HK-2 (cell line): ENCODE results near the gene FNDC3B.

Experiments
- DNase-seq: peaks from one replicate; pipeline ENCODE4 v3.0.0-alpha.2; 2018; ENCODE audit not compliant: unreplicated experiment

The FNDC3B gene

GRCh38 chr3:172134352-172134751 is 95.0 kb downstream of the FNDC3B start:
- DNase-seq, result no peak

- DNase-seq, result no peak
Measured at GRCh38 chr3:172135185-172135584, 95.8 kb downstream of the FNDC3B start.

- no peak for DNase-seq
Measured at GRCh38 chr3:172135820-172136219, 96.4 kb downstream of the FNDC3B start.

DNA sequence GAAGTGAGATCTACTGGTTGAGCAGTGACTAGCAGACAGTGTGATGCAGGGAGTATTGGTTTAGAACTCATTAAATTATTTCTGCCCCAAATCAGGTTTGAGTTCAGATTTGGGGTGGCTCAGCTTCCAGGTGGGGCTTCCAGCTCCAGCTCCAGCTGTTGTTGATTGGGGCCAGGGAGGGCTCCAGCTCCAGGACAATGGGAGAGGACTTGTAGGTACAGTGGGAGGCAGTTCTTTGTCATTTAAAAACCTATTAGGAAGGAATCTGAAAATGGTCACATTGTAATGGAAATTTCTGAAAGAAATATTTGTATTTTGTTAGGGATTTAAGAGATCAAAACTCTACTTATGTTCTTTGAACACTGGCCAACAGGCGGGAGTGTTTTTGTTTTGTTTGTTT is 97.0 kb downstream of the FNDC3B start:
- no peak for DNase-seq

- DNase-seq, result no peak
Measured at GRCh38 chr3:172137287-172138192, 98.2 kb downstream of the FNDC3B start.

DNA sequence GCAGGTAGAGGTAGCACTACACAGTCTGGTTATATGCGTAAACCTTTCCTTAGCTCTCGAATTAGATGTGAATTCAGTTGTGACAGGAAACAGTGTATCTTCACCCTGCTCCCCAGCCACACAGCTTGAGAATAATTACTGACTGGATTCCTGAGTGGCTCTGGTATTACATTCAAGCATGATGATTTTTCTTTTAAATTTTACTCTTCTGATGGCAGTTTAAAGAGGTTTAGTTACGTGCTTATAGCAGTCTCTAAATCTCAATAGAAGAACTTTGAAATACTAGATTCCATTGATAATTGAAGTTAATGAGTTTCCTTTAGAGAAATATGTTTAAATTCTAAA is 98.8 kb downstream of the FNDC3B start:
- DNase-seq, result no peak

DNA sequence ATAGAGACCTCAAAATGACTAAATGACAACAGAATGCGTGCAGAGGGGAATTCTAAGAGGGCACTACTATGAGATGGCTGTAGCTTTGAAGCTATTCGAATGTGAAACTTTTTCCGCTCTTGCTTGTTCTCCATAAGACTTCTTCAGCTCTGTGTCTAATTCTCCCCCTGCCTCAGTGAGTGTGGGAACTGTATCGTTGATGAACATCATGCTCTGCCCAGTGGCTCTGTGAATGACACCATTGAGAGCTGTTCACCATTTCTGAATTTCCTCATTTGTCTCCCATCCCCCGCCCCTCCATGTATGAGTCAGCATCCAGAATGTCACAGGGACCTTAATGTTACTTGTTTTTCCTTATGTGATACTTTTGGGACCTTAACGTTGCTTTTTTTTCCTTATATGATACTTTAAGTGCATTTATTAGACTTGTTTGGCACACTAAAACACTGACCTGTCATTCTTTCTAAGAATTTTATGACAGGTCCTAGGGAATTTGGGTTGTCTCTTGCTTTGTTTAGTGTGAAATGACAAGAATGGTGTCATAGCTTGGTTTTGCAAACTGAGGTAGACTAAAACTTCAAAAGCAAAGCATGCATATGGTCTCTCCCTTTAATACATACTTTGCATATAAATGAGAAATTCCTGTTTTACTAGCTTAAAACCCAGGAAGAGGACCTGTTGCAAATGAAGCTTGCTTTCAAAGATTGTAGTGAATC is 99.6 kb downstream of the FNDC3B start:
- DNase-seq, result peak; percentile 56

DNA sequence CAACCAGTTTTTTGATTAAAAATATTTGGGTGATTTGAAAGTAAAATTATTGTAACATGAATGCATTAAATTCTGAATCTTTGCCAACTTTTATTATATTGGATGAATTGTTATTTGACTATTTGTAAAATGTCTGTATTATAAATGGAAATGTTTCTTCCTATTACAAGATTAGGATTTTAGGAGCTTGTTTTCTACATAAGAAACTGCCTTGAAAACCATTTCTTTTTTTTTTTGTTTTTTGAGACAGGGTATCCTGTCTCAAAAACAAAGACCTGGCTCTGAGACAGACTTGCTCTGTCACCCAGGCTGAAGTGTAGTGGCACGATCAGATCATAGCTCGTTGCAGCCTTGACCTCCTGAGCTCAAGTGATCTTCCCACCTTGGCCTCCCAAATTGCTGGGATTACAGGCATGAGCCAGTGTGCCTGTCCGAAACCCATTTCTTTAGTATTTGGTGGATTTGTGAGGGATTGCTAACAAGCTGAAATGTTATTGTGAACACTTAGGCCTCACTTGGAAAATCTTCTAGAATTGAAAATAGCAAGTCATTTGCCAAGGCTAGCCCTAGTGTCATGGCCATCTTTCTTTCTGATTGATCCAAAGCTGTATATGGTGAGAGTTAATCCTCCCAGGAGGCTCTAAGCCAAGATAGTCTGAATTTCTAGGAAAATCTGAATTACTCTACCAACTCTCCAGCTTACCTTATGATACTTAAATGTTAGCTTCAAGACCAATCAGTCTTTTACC is 100.3 kb downstream of the FNDC3B start:
- DNase-seq, result no peak

GRCh38 chr3:172140499-172141391 is 101.4 kb downstream of the FNDC3B start:
- peak; percentile 87 for DNase-seq

GRCh38 chr3:172142051-172142863 is 102.9 kb downstream of the FNDC3B start:
- DNase-seq, result no peak

DNA sequence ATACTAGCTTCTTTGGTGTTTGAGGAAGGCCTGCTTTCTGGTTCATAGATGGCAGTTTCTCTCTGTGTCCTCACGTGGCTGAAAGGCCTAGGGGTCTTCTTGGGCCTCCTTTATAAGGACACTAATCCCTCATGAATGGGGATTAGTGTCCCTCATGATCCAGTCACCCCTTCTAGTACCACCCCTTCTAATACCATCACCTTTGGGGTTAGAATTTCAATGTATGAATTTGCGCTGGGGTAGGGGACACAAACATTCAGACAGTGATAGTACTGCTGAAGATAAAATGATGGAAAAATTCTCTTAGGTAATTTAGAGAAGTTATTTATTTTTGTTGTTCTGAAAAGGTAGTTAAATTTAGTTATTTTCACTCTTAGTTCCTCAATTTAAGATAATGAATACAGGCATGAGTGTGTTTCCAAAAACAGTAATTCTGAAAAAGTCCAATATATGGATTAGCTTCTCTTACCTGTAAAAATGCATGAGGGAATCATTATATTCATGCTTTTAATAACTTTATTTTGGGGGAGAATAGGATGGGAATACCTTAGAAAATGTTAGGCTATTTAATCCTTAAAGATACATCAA is 103.6 kb downstream of the FNDC3B start:
- DNase-seq, result no peak

DNA sequence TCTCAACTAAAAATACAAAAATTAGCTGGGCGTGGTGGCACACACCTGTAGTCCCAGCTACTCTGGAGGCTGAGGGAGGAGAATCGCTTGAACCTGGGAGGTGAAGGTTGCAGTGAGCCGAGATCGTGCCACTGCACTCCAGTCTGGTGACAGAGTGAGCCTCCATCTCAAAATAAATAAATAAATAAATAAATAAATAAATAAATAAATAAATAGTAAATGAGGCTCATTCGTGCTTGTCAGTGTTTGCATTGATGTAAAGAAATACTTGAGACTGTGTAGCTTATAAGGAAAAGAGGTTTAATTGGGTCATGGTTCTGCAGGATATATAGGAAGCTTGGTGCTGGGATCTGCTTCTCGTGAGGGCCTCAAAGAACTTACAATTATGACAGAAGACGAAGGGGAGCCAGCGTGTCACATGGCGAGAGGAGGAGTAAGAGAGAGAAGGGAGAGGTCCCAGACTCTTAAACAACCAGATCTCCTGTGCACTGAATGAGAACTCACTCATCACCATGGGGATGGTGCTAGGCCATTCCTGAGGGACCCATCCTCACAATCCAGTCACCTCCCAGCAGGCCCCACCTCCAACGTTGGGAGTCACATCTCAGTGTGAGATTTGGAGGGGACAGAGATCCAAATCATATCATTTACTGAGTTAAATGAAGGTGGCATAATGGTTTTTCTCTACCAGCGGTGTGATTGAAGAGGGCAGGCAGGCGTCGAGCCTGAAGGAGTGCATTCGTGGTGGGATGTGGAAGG is 104.5 kb downstream of the FNDC3B start:
- no peak for DNase-seq

DNA sequence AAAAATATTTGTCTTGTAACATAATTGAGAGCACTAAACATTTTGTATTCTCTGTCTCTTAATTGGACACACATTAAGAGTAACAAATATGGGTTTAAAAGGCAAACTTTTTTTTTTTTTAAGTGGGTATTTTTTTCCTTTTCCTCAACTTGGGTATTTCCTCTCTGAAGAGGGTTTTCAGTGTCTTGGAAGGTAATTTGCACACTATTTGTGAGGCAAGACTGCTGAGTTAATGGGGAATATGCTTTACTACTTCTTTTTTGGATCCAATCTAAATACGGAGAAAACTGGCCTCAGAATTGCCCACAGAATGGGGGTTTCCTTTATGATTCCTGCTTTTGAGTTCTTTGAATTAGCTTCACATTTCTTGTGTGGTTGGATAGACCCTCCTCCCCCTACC is 105.2 kb downstream of the FNDC3B start:
- DNase-seq, result no peak

GRCh38 chr3:172145031-172145686 is 105.8 kb downstream of the FNDC3B start:
- no peak for DNase-seq

DNA sequence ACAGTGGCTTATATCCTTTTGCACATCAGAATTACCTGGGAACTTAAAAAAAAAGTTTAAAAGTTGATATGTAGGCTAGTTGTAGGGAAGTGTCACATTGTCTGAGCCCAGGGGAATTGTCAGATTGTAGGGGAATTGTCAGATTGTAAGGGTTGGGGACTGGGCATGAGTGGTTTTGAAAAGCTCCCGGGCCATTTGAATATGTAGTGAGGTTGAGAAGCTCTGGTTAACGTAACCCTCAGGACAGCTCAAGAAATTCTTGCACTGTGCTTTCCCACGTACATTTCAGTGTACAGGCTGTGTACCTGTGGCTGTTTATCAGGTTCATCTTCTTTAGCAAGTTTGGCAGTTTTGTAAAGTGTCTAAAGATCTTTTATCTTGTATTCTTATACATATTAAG is 107.0 kb downstream of the FNDC3B start:
- DNase-seq, result no peak

GRCh38 chr3:172147113-172147818 is 107.9 kb downstream of the FNDC3B start:
- no peak for DNase-seq

- no peak for DNase-seq
Measured at GRCh38 chr3:172148241-172148640, 108.9 kb downstream of the FNDC3B start.
